ENCODE data around the gene ZNF70. TPM values are rescaled to one million over a fixed set of nuclear protein-coding genes. Genes with fewer than 3 reads are reported as not detected.

ZNF70 gene
- total and polyA plus RNA-seq, 2 donors (not counting 1 experiment from before 2014, with no cell fraction given) = 2.1 to 8.3 TPM

DNA sequence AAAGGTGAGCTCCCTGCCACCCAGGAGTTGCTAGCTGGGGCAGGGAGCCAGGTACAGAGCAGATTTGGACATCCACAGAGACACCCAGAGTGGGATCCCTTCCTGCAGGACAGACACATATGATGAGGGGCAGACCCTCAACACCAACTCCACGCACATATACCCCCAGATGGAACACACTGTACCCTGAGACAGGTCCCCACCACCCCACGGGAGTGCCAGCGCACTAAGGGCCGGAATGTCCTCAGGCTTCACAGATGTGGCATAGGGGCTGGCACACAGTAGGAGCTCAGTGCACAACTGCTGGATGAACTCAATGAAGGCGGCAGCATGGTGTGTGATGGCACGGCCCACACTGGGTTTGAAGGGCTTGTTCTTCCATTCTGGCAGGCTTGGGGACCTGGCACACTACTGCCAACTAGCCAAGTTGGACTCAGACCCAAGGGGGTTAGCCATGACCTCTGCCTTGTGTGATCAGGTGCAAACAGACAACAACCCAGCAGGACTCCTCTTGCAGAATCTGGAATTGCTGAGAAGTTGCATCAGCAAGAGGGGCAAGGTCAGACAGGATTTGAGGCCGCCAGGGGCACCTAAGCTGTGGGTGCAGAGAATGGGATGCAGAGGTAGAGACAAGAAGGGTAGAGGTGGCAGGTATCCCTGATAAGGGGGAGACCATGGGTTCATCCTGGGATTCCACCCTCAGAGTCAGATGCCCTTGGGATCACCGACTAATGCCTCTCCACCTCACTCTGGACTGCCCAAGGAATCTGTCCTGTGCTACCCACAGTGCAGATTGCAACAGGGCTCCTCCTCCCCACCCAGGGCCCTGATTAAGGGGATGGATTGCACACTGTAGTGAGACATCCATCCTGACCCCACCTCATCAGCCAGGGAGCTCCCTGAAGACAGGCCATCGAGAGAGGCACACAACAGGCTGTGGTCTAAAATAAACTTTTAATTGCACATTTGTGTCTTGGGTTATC is 14.3 kb upstream of the ZNF70 start:
- POLR2A ChIA-PET = interaction anchor here (0.5 to 14.3 kb wide), 4 partner anchors 8 to 92 kb away, joined by 3 to 174 read pairs (median 5); partner anchors contain the start of genes SLC2A11, VPREB3 and ZNF70
- TF ChIP-seq EZH2 (IDR thresholded peaks at IDR 0.05; ENCODE audit: borderline replicate concordance, insufficient read depth, low read depth, low read length, poor library complexity, severe bottlenecking) = no peak
- TF ChIP-seq CTCF (IDR thresholded peaks at IDR 0.05) = no peak
- CTCF ChIA-PET = interaction anchor here (1.1 to 12.8 kb wide), 6 partner anchors 11 to 82 kb away, joined by 3 to 188 read pairs (median 6); partner anchors contain the start of genes VPREB3 and ZNF70
- no peaks in the 10 kb centered on the region for H3K27me3 Mint-ChIP-seq
- H3K27me3 ChIP-seq (replicated peaks in 1 of 4; ENCODE audit: control extremely low read depth in 1 of 4, control insufficient read depth in 3 of 4, insufficient read depth in 4 of 4, low read length in 3 of 4) = no peaks in the 10 kb centered on the region
- peaks cover 14% of the 10 kb centered on the region for H4K20me1 ChIP-seq (ENCODE audit: control insufficient read depth, insufficient read depth, low read length, poor library complexity, severe bottlenecking)
- WGBS (ENCODE audit: insufficient coverage) = 98% methylated on average over 7 of the region's 9 CpGs
- peak overlapping the region in 1 of 2 donors; percentile 73 for H3K27ac ChIP-seq (ENCODE audit: low read length in 2 of 2)
- no peaks in the 10 kb centered on the region for H3K9me3 ChIP-seq (ENCODE audit: control extremely low read depth in 1 of 3, control insufficient read depth in 2 of 3, insufficient read depth in 1 of 3, low read length in 2 of 3)
- no peak overlapping the region for H3K9ac ChIP-seq (ENCODE audit: low read length)
- H2AFZ ChIP-seq (ENCODE audit: insufficient read depth, low read depth, low read length, poor library complexity, severe bottlenecking) = no peak overlapping the region
- peaks cover 52 to 70% of the 10 kb centered on the region in 2 donors for H3K4me1 ChIP-seq (ENCODE audit: control insufficient read depth in 2 of 2, insufficient read depth in 2 of 2, low read length in 2 of 2)
- intact Hi-C loops (cut with micrococcal nuclease) = loop anchor here (5.0 kb wide), 1 partner anchor 223 kb away; no protein-coding TSS in a partner anchor
- H3K4me3 ChIP-seq (ENCODE audit: control extremely low read depth in 1 of 5, extremely low read depth in 1 of 5, insufficient read depth in 1 of 5, low read depth in 2 of 5, low read length in 4 of 5) = no peak overlapping the region
- H3K36me3 ChIP-seq (replicated peaks in 1 of 2; ENCODE audit: control extremely low read depth in 1 of 2, control insufficient read depth in 1 of 2, extremely low read depth in 1 of 2, insufficient read depth in 2 of 2, low read length in 1 of 2) = no peaks in the 10 kb centered on the region
- peak overlapping the region; percentile 45 for H3K4me3 Mint-ChIP-seq
- DNase-seq (no peak), ATAC-seq (ENCODE audit: low read depth) (no peak)
- peaks cover 62% of the 10 kb centered on the region for H3K4me1 Mint-ChIP-seq
- no peaks in the 10 kb centered on the region for H3K9me3 Mint-ChIP-seq (ENCODE audit: insufficient read depth)
- peaks cover 27% of the 10 kb centered on the region for H3K79me2 ChIP-seq (ENCODE audit: control insufficient read depth, insufficient read depth, low read length)
- H3K4me2 ChIP-seq (replicated peaks; ENCODE audit: low read depth, low read length, poor library complexity, severe bottlenecking) = peak overlapping the region; percentile 92
- peak overlapping the region; percentile 80 for H3K27ac Mint-ChIP-seq

Data from B cell (primary cell).